Caco-2 (cell line): ENCODE results near the gene SCP2. TPM values are rescaled to one million over a fixed set of nuclear protein-coding genes. Genes with fewer than 3 reads are reported as not detected.
"Not testable (repeated sequence)": the region's sequence is repeated elsewhere in the genome, so short reads cannot be mapped to it uniquely, and the experiment has no call there.

Experiments
- BruUV-seq: library from RNA; stranded (reverse); fragments of 400-500 nt; replicated peaks from 2 replicates; lab custom pipeline; 2021; lab: Mats Ljungman, UMichigan
- CTCF ChIA-PET: fragments of 300-600 bp; sonication (Branson Sonifier 250); formaldehyde crosslinking; loops from one replicate; lab custom pipeline; 2022; ENCODE audit warnings: antibody characterized with exemption; lab: Charles Lee
- POLR2A ChIA-PET: fragments of 300-600 bp; sonication (Branson Sonifier 250); formaldehyde crosslinking; loops from one replicate; lab custom pipeline; 2022; ENCODE audit warnings: antibody characterized with exemption; lab: Charles Lee
- DNase-seq, 2 experiments: peaks; one replicate each; pipeline versions ENCODE4 v3.0.0 to v3.0.0-alpha.2; 2020 to 2022
- H3K27me3 ChIP-seq: replicated peaks from 2 replicates; pipeline ENCODE4 v1.6.0; 2011; ENCODE audit warnings: low read length; ENCODE audit not compliant: control insufficient read depth, insufficient read depth
- H3K36me3 ChIP-seq: 2 replicates; pipeline ENCODE4 v1.5.1; 2011; ENCODE audit warnings: low read length; ENCODE audit not compliant: control insufficient read depth, insufficient read depth
- H3K4me1 ChIP-seq: fragments of 250-450 bp; sonication (Bioruptor Pico); 2 replicates; pipeline ENCODE4 v1.5.1; 2020; ENCODE audit warnings: mild to moderate bottlenecking
- H3K4me3 ChIP-seq: 2 replicates; pipeline ENCODE4 v1.5.1; 2011; ENCODE audit warnings: low read depth, mild to moderate bottlenecking, control low read depth, low read length
- H3K9me3 ChIP-seq: fragments of 250-450 bp; sonication (Bioruptor Pico); 2 replicates; pipeline ENCODE4 v1.5.1; 2020; ENCODE audit warnings: mild to moderate bottlenecking, moderate library complexity
- H3K27ac Mint-ChIP-seq: one replicate; pipeline ENCODE4 v1.8.0; 2022; ENCODE audit warnings: mixed read lengths; ENCODE audit not compliant: unreplicated experiment
- H3K27me3 Mint-ChIP-seq: one replicate; pipeline ENCODE4 v1.8.0; 2022; ENCODE audit warnings: mixed read lengths; ENCODE audit not compliant: insufficient read depth, unreplicated experiment
- H3K36me3 Mint-ChIP-seq: one replicate; pipeline ENCODE4 v1.8.0; 2022; ENCODE audit warnings: mild to moderate bottlenecking, mixed read lengths; ENCODE audit not compliant: insufficient read depth, unreplicated experiment
- H3K4me1 Mint-ChIP-seq: one replicate; pipeline ENCODE4 v1.8.0; 2022; ENCODE audit warnings: low read depth, mixed read lengths; ENCODE audit not compliant: unreplicated experiment
- H3K4me3 Mint-ChIP-seq: one replicate; pipeline ENCODE4 v1.8.0; 2022; ENCODE audit warnings: mild to moderate bottlenecking, moderate library complexity, mixed read lengths; ENCODE audit not compliant: unreplicated experiment
- H3K9me3 Mint-ChIP-seq: one replicate; pipeline ENCODE4 v1.8.0; 2022; ENCODE audit warnings: mixed read lengths; ENCODE audit not compliant: unreplicated experiment
- CTCF ChIP-seq, 2 experiments: fragments of 200-600 bp in 1 of 2; IDR thresholded peaks; 1 replicate in 1 of 2; 2 replicates in 1 of 2; pipeline versions ENCODE4 v1.5.1 to v1.8.0; 2011 to 2022; ENCODE audit warnings: antibody characterized with exemption in 1 of 2, control low read depth in 1 of 2, inconsistent platforms in 1 of 2, low read depth in 1 of 2, low read length in 1 of 2, mild to moderate bottlenecking in 1 of 2, moderate library complexity in 1 of 2; ENCODE audit not compliant: insufficient read depth in 1 of 2, severe bottlenecking in 1 of 2, unreplicated experiment in 1 of 2
- intact Hi-C: fragments of 100-400 bp; cut with micrococcal nuclease; formaldehyde crosslinking; loops from one replicate; pipeline ENCODE4 v1.10.0; 2022; ENCODE audit not compliant: unreplicated experiment
- total RNA-seq: library from RNA; stranded (reverse); gene quantifications from 2 replicates; pipeline ENCODE4 v1.2.3, GENCODE V29; 2022

The SCP2 gene
- total RNA-seq, 1 experiment from 2014 or later, result 67.0 TPM

DNA sequence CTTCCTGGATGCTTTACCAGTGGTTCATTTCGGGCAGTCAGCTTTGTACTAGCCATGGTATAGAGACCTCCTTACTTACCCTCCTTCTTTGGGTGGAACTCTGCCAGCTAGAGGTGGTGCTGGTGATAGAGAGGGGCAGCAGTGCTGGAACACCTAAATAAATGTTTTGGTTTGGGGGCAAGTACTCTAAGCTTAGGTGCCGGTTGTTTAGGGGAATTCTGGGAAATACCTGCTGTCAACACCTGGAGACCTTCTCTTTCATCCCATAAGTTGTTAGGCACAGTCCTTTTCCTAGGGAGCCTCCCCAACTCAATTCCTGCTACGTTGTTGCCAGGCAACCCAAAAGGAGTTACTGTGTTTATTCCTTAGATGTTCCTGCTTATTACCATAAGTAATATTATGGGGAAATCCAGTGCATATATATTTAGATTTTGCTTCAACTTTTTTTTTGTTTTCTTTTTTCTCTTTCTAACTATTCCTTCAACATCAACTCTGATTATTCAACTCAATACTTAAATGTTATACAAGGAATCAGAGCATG, 16.9 kb downstream of the SCP2 start:
- Histone ChIP-seq H3K4me3 (no peak overlapping the region), H3K36me3 (no peaks in the 10 kb centered on the region), H3K4me1 (no peaks in the 10 kb centered on the region), H3K27me3 (no peaks in the 10 kb centered on the region), H3K9me3 (no peaks in the 10 kb centered on the region)
- ChIA-PET POLR2A (no interaction called here), CTCF (no interaction called here)
- Mint-ChIP-seq H3K27me3 (no peaks in the 10 kb centered on the region), H3K36me3 (no peaks in the 10 kb centered on the region), H3K4me3 (no peak overlapping the region), H3K4me1 (peaks cover 8% of the 10 kb centered on the region), H3K9me3 (no peaks in the 10 kb centered on the region), H3K27ac (no peak overlapping the region)
- intact Hi-C loops, result no loop called here
- BruUV-seq, result no TSS peak
- no peak for DNase-seq
- TF ChIP-seq CTCF (IDR thresholded peaks at IDR 0.05; ENCODE audit: insufficient read depth in 1 of 2, low read depth in 1 of 2, low read length in 1 of 2, severe bottlenecking in 1 of 2, unreplicated experiment in 1 of 2), result no peak

- no peaks in the 10 kb centered on the region for H3K27me3 ChIP-seq
- TF ChIP-seq CTCF (IDR thresholded peaks at IDR 0.05; ENCODE audit: insufficient read depth in 1 of 2, low read depth in 1 of 2, low read length in 1 of 2, severe bottlenecking in 1 of 2, unreplicated experiment in 1 of 2), result no peak
- H3K4me3 ChIP-seq, result no peak overlapping the region
- no peak overlapping the region for H3K4me3 Mint-ChIP-seq
- ChIA-PET CTCF (no interaction called here), POLR2A (no interaction called here)
- no peaks in the 10 kb centered on the region for H3K27me3 Mint-ChIP-seq
- no peak for DNase-seq
- H3K36me3 ChIP-seq, result no peaks in the 10 kb centered on the region
- H3K4me1 Mint-ChIP-seq, result peaks cover 8% of the 10 kb centered on the region
- H3K4me1 ChIP-seq, result no peaks in the 10 kb centered on the region
- no peaks in the 10 kb centered on the region for H3K36me3 Mint-ChIP-seq
- intact Hi-C loops, result no loop called here
- BruUV-seq, result no TSS peak
- no peaks in the 10 kb centered on the region for H3K9me3 ChIP-seq
- no peaks in the 10 kb centered on the region for H3K9me3 Mint-ChIP-seq
- no peak overlapping the region for H3K27ac Mint-ChIP-seq
Observed at GRCh38 chr1:52944566-52944965, 17.5 kb downstream of the SCP2 start.

GRCh38 chr1:52947490-52947889, 20.4 kb downstream of the SCP2 start:
- CTCF ChIA-PET, result no interaction called here
- no peak for TF ChIP-seq CTCF (IDR thresholded peaks at IDR 0.05; ENCODE audit: insufficient read depth in 1 of 2, low read depth in 1 of 2, low read length in 1 of 2, severe bottlenecking in 1 of 2, unreplicated experiment in 1 of 2)
- H3K27me3 ChIP-seq, result no peaks in the 10 kb centered on the region

DNA sequence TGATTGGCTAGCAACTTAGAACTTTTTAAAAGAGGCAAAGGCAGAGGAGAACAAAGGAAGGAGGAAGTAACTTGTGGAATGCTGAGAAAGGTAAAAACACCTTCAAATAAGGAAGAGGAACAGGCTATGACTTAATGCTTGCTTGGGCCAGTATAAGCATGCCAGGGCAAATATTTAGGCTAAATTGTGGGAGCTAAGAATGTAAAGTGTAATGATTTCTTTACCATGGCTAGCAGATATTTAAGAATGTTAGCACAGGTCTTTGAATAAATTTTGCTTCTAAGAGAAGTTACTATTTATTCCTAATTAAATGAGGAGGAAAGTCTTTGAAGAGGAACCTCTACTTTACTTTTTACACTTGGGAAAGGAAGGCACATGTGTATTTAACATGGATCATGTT, 22.5 kb downstream of the SCP2 start:
- H3K27ac Mint-ChIP-seq, intact Hi-C loops, POLR2A ChIA-PET: not testable (repeated sequence)

More at GRCh38 chr1:52947490-52947889, 20.4 kb downstream of the SCP2 start:
- no peak overlapping the region for H3K27ac Mint-ChIP-seq
- peaks cover 8% of the 10 kb centered on the region for H3K4me1 Mint-ChIP-seq
- POLR2A ChIA-PET, result no interaction called here
- H3K4me3 Mint-ChIP-seq, result no peak overlapping the region
- Histone ChIP-seq H3K4me3 (no peak overlapping the region), H3K4me1 (peaks cover 8% of the 10 kb centered on the region), H3K36me3 (0 out of 2 replicates have a peak, but pooled peaks cover 2% of the 10 kb centered on the region), H3K9me3 (no peaks in the 10 kb centered on the region)
- BruUV-seq, result no TSS peak
- H3K27me3 Mint-ChIP-seq, result no peaks in the 10 kb centered on the region
- no peaks in the 10 kb centered on the region for H3K36me3 Mint-ChIP-seq
- intact Hi-C loops, result no loop called here
- no peaks in the 10 kb centered on the region for H3K9me3 Mint-ChIP-seq
- DNase-seq, result no peak

More for the DNA sequence above, 22.5 kb downstream of the SCP2 start:
- CTCF ChIA-PET, H3K4me1 ChIP-seq, H3K4me1 Mint-ChIP-seq, H3K4me3 ChIP-seq, H3K4me3 Mint-ChIP-seq, BruUV-seq, H3K36me3 Mint-ChIP-seq, H3K27me3 ChIP-seq, H3K36me3 ChIP-seq, H3K27me3 Mint-ChIP-seq, DNase-seq, H3K9me3 Mint-ChIP-seq, H3K9me3 ChIP-seq: not testable (repeated sequence)
